HPDE6-E6E7 (cell line): Measurements from ENCODE around the gene MYO7A.
"Not testable (repeated sequence)": the region's sequence is repeated elsewhere in the genome, so short reads cannot be mapped to it uniquely, and the experiment has no call there.

ENCODE experiments used
- DNase-seq: peaks from one replicate; pipeline ENCODE4 v3.0.0; 2011; ENCODE audit warnings: missing footprints; ENCODE audit errors: extremely low spot score

Gene MYO7A

GRCh38 chr11:77093056-77093891 lies 34.8 kb upstream of the MYO7A start:
- DNase-seq, result no peak

- no peak for DNase-seq
These were observed 33.8 kb upstream of the MYO7A start for GRCh38 chr11:77093987-77094840.

DNA sequence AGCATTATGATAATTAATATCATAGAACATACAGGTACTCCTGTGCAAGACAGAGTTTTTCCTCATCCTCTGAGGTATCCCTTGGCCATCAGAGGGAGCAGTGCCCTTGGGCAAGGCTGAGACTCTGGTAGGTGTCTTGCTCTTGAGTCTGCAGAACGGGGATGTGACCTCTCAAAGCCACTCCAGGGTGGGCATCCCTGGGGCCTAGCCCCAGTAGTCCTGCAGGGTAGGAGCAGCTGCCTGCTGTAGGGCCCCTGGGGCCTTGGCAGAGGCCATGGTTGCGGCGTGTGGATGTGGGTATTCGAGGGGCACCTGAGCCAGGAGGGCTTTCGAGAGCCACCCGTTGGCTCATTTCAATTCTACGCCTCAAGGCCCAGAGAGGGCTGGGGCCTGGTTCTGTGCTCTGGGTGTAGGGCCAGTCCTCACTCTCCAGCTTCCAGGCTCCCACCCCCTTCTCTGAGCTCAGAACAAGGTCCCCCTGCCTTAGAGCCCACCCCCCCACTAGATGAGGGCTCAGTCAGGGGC lies 33.1 kb upstream of the MYO7A start:
- no peak for DNase-seq

GRCh38 chr11:77095551-77096490 lies 32.2 kb upstream of the MYO7A start:
- no peak for DNase-seq

- no peak for DNase-seq
These were observed 31.4 kb upstream of the MYO7A start for GRCh38 chr11:77096591-77097019.

GRCh38 chr11:77097180-77097579 lies 30.9 kb upstream of the MYO7A start:
- not testable (repeated sequence) for DNase-seq

- DNase-seq, result no peak
These were observed 27.6 kb upstream of the MYO7A start for GRCh38 chr11:77100166-77101042.

GRCh38 chr11:77101043-77101537 lies 27.0 kb upstream of the MYO7A start:
- no peak for DNase-seq

DNA sequence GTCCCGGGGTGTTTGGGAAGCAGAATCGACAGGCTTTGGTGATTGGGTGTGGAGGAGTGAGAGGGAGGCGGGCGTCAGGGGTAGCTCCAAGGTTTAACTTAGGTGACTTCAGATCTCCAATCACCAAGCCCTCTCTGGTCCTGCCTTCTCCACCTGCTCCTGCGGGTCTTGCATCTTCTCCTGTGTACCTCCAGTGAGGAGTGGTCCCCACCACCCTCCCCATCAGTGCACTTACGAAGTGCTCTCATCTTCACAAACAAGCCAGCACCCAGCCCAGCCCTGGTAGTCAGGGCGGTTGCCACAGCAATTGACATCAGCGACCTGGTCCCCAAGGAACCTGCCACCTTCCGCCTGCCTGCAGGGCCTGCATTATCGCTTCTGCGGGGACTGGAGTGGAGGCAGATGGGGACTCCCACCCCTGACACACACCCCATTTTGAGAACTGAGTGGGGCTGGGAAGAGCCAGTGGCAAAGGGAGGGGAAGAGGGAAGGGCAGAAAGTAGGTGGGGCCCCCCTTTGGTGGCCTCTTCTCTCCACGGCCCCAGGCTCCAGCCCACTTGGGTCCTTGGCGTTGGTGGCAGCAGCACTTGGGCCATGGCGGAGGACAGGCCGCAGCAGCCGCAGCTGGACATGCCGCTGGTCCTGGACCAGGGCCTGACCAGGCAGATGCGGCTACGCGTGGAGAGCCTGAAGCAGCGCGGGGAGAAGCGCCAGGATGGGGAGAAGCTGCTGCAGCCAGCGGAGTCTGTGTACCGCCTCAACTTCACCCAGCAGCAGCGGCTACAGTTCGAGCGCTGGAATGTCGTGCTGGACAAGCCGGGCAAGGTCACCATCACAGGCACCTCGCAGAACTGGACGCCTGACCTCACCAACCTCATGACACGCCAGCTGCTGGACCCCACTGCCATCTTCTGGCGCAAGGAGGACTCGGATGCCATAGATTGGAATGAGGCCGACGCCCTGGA lies 25.5 kb upstream of the MYO7A start, which contains the start of gene OMP:
TSS of gene OMP (plus strand) at position 595 of the 965 bp plus-strand sequence. CDS start at position 595, 0 bp downstream.
- DNase-seq, result no peak

- no peak for DNase-seq
These were observed 24.7 kb upstream of the MYO7A start for GRCh38 chr11:77103319-77103718.

DNA sequence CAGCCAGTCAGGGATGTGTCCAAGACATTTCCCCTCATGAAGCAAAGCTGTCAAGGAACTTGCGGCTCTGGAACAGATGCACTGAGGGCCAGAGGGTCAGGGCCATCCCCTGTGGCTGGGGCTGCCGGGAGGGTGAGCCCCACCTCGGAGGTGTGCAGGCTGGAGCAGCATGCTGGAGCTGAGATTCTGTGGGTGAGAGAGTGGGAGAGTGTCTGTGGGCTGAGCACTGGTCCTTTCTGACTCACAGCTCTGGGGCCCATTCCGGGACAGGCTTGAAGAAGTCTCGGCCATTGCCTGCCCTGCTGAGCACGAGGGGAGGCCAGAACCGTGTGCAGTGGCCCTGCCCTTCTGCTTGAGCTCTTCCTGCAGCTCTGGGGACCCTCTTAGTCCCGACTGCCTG lies 23.3 kb upstream of the MYO7A start:
- no peak for DNase-seq

DNA sequence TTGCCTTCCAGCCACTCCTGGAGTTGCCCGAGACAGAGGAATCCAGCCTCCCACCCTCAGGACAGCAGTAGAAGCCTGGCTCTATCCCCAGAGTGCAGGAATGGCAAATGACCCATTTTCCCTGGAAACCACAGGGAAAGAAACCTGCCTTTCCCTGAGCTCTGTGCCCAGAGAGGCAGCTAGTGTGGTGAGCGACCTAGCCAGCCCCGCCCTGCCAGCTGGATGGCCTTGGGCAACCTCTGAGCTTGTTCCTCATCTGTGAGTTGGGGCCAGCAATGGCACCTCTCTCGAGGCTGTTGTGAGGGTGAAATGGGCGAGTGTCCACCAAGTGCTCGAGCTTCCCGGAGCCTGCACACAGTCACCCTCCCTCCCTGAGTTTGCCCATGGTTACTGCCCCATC lies 21.7 kb upstream of the MYO7A start:
- DNase-seq, result no peak

GRCh38 chr11:77106759-77107158 lies 21.3 kb upstream of the MYO7A start:
- DNase-seq, result no peak

DNA sequence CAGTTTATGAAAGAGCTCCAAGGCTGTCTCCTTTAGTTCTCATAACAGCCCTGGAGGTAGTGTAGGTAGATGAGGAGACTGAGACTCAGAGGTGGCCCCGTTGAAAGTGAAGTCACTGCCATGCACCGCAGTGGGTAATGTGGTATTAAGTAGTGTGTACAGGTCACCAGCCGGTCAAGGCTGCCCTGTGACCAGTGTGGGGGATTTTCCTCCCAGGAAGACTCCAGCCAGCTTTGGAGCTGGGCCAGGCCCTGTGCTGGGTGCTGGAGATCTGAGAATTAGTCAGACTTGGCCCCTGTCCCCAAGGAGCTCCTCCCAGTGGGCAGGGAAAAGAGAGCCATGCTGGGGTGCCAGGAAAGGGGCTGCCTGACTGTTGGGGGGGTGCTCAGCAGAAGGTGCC lies 20.1 kb upstream of the MYO7A start:
- DNase-seq, result no peak

- DNase-seq, result no peak
These were observed 19.6 kb upstream of the MYO7A start for GRCh38 chr11:77108436-77108835.

GRCh38 chr11:77109236-77110019 lies 18.6 kb upstream of the MYO7A start:
- no peak for DNase-seq

DNA sequence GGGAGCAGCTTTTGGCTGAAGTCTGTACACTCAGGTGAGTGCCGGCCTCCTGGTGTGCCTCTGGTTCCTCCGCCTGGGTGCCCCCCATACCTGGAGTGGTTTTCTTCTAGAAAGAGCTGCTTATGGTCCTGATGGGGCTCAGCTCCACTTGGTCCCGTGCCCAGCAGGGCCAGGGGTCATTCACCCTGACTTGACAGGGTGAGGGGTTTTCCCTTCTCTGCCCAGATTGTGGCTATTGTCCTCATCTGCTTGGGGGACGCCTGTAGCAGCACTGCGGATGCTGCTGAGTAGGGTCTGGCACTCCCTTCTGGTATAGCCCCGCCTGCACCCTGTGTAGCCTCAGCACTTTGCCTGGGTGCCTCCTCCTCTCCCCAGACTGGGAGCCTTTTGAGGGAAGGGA lies 17.2 kb upstream of the MYO7A start:
- no peak for DNase-seq

DNA sequence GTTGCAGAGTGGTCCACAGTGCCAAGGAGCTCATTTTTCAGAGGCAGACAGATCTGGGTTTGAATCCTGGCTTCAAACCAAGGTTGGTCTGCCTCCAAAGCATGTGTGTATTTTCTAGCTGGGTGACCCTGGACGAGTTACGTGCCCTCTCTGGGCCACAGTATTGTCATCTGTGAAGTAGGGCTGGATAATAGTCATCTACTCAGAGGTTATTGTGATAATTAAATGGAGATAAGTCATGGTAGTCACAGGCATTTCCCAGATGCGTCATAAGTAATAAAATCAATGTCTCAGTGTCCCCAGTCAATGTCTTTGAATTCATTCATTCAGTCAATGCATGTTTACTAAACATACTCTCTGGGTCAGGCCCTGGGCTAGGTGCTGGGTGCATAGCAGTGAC lies 16.8 kb upstream of the MYO7A start:
- DNase-seq, result no peak
